ENCODE data around the gene SP110.

The SP110 gene

DNA sequence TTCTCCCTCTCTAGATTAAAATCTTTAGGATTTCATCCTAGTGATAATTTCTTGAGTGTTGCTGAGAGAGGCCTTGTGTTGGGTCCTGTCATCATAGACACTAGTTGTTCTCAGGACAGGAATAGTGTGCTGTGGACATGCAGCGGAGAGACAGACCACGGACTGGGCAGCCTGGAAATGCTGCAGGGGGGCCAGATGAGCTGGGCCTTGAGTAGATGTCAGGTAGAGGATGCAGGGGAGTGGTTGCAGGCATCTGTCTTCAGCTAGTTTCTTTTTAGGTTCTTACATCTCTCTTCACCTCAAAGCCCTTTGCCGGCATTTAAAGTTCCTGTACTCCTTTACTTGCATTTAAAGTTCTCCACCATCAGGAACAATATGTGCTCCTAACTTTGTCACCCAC lies 42.8 kb downstream of the SP110 start:
- H3K4me3 ChIP-seq (ENCODE audit: low read depth in 1 of 2, low read length in 2 of 2), result no peak overlapping the region
- no peak overlapping the region for H3K9ac ChIP-seq (ENCODE audit: low read depth in 1 of 2, low read length in 2 of 2)
- H3K27me3 ChIP-seq (ENCODE audit: control insufficient read depth in 1 of 2, insufficient read depth in 2 of 2, low read length in 2 of 2), result no peaks in the 10 kb centered on the region
- H3K27ac ChIP-seq (ENCODE audit: low read depth, low read length), result no peak overlapping the region
- no peaks in the 10 kb centered on the region for H3K4me1 ChIP-seq (ENCODE audit: control insufficient read depth in 1 of 2, insufficient read depth in 2 of 2, low read length in 2 of 2)
- peaks cover 33 to 50% of the 10 kb centered on the region in 2 donors for H3K36me3 ChIP-seq (ENCODE audit: control insufficient read depth in 1 of 2, insufficient read depth in 2 of 2, low read length in 2 of 2)
- H3K9me3 ChIP-seq (ENCODE audit: control insufficient read depth in 1 of 2, low read length in 2 of 2), result no peaks in the 10 kb centered on the region

DNA sequence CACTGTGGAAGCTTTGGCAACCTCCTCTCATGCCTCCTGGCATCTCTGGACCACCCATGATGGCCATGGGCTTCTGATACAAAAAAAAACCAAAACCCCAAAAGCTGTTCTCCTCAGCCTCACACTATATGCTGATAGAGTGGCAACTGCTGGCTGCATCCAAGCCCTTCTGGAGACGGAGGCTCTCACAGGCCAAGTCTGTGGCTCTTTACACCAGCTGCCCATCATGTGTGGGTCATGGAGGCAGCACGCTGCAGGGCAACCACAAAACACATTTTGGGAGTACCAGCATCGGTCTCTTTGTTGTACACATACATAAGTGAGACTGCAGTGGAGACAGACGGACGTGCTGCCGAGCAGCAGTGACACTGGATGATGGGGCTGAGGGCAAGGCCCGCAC lies 45.3 kb downstream of the SP110 start:
- Histone ChIP-seq H3K9ac (ENCODE audit: low read depth in 1 of 2, low read length in 2 of 2) (no peak overlapping the region), H3K27ac (ENCODE audit: low read depth, low read length) (no peak overlapping the region), H3K4me3 (ENCODE audit: low read depth in 1 of 2, low read length in 2 of 2) (no peak overlapping the region), H3K27me3 (ENCODE audit: control insufficient read depth in 1 of 2, insufficient read depth in 2 of 2, low read length in 2 of 2) (no peaks in the 10 kb centered on the region), H3K4me1 (ENCODE audit: control insufficient read depth in 1 of 2, insufficient read depth in 2 of 2, low read length in 2 of 2) (peaks cover 7 to 8% of the 10 kb centered on the region in 2 donors), H3K36me3 (ENCODE audit: control insufficient read depth in 1 of 2, insufficient read depth in 2 of 2, low read length in 2 of 2) (peaks cover 23 to 31% of the 10 kb centered on the region in 2 donors), H3K9me3 (ENCODE audit: control insufficient read depth in 1 of 2, low read length in 2 of 2) (no peaks in the 10 kb centered on the region)

DNA sequence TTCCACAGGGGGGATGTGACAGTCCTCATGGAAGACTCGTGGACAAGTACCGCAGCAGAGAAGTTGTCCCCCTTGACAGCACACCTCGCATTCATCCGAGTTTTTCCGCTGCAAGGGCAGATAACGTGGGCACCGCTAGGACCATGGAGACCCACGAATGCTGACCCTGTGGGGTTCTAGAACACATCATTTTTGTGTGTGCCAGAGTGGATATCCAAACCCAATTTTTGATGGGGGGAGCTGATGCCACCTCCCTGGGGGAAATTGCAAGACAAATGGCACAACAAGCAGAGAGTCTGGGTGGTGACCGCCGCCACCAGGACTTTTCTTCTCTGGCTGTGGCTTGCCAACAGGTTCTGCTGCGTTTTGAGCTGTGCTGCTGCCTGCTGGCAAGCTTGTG lies 46.9 kb downstream of the SP110 start:
- no peak overlapping the region for H3K9ac ChIP-seq (ENCODE audit: low read depth in 1 of 2, low read length in 2 of 2)
- H3K4me1 ChIP-seq (ENCODE audit: control insufficient read depth in 1 of 2, insufficient read depth in 2 of 2, low read length in 2 of 2), result peaks cover 8% of the 10 kb centered on the region in 2 donors
- H3K27me3 ChIP-seq (ENCODE audit: control insufficient read depth in 1 of 2, insufficient read depth in 2 of 2, low read length in 2 of 2), result no peaks in the 10 kb centered on the region
- peaks cover 17 to 19% of the 10 kb centered on the region in 2 donors for H3K36me3 ChIP-seq (ENCODE audit: control insufficient read depth in 1 of 2, insufficient read depth in 2 of 2, low read length in 2 of 2)
- H3K27ac ChIP-seq (ENCODE audit: low read depth, low read length), result no peak overlapping the region
- no peak overlapping the region for H3K4me3 ChIP-seq (ENCODE audit: low read depth in 1 of 2, low read length in 2 of 2)
- no peaks in the 10 kb centered on the region for H3K9me3 ChIP-seq (ENCODE audit: control insufficient read depth in 1 of 2, low read length in 2 of 2)

DNA sequence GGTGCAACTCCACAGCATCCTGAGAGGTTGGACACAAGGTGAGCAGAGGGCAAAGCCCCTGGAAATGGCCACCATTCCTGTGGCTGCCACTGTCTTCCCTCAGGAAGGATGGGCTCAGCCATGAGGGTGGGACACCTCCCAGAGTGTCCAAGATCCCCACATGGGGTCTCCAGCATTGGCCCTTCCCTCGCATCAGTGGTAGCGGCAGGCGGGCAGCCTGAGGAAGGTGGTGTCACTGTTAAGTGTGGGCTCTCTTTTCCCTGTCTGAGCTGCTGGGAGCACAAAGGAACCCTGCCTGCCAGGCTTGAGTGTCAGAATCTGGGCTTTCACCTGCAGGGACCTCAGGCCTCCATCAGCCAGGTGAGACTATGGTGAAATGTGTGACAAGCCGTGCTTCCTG lies 47.6 kb downstream of the SP110 start:
- H3K27ac ChIP-seq (ENCODE audit: low read depth, low read length), result no peak overlapping the region
- H3K4me3 ChIP-seq (ENCODE audit: low read depth in 1 of 2, low read length in 2 of 2), result no peak overlapping the region
- H3K36me3 ChIP-seq (ENCODE audit: control insufficient read depth in 1 of 2, insufficient read depth in 2 of 2, low read length in 2 of 2), result peaks cover 10 to 15% of the 10 kb centered on the region in 2 donors
- H3K4me1 ChIP-seq (ENCODE audit: control insufficient read depth in 1 of 2, insufficient read depth in 2 of 2, low read length in 2 of 2), result peaks cover 8 to 11% of the 10 kb centered on the region in 2 donors
- H3K27me3 ChIP-seq (ENCODE audit: control insufficient read depth in 1 of 2, insufficient read depth in 2 of 2, low read length in 2 of 2), result no peaks in the 10 kb centered on the region
- no peaks in the 10 kb centered on the region for H3K9me3 ChIP-seq (ENCODE audit: control insufficient read depth in 1 of 2, low read length in 2 of 2)
- no peak overlapping the region for H3K9ac ChIP-seq (ENCODE audit: low read depth in 1 of 2, low read length in 2 of 2)

DNA sequence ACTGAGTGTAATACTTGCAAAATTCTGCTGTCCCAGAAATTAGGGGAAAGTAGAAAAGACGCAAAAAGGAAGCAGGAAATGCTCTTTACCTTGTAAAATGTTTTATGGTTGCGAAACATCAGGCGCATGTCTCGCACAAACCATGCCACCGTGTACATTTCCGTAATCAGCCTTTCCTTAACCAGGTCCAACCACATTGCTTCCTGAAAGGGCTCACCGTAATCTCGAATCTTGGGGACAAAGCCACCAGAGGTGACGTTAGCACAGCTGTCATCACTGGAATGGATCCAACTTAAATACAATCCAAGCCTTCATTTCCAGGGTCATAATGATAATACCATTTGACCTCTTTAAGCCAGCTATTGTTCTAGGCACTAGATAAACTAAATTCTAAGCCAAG lies 49.3 kb downstream of the SP110 start:
- H3K27me3 ChIP-seq (ENCODE audit: control insufficient read depth in 1 of 2, insufficient read depth in 2 of 2, low read length in 2 of 2), result no peaks in the 10 kb centered on the region
- no peaks in the 10 kb centered on the region for H3K9me3 ChIP-seq (ENCODE audit: control insufficient read depth in 1 of 2, low read length in 2 of 2)
- H3K4me3 ChIP-seq (ENCODE audit: low read depth in 1 of 2, low read length in 2 of 2), result peak overlapping the region; percentile 37 to 46
- H3K27ac ChIP-seq (ENCODE audit: low read depth, low read length), result no peak overlapping the region
- peaks cover 8 to 11% of the 10 kb centered on the region in 2 donors for H3K4me1 ChIP-seq (ENCODE audit: control insufficient read depth in 1 of 2, insufficient read depth in 2 of 2, low read length in 2 of 2)
- peaks cover 4 to 5% of the 10 kb centered on the region in 2 donors for H3K36me3 ChIP-seq (ENCODE audit: control insufficient read depth in 1 of 2, insufficient read depth in 2 of 2, low read length in 2 of 2)
- peak overlapping the region in 1 of 2 donors; percentile 35 for H3K9ac ChIP-seq (ENCODE audit: low read depth in 1 of 2, low read length in 2 of 2)

DNA sequence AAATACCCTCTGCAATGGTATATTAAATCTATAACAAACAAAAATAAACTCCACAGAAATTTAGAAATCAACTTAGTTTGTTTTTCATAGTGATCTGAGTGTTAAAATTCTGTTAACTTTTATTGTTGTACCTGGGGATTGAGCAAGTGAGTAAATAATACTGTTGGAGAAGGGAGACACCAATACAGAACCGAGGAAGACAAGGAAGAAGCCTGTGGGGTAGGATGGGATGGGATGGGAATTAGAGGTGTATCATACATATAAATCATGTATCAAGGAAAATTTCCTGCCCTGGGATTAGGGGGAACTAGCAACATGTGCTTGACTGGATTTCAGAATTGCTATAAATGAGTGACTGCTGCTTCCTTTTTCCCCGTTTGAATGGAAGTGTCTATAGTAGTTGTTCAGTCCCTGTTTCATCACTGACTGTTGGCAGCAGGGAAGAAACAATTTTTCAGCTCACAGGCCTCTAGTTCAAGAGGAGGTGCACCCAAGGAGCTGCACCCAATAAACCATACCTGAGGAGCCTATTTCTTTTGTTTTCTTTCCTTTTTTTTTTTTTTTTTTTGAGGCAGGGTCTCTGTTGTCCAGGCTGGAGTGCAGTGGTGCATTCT lies 53.1 kb downstream of the SP110 start:
- Histone ChIP-seq H3K36me3 (ENCODE audit: control insufficient read depth in 1 of 2, insufficient read depth in 2 of 2, low read length in 2 of 2) (peaks cover 0 to 3% of the 10 kb centered on the region in 2 donors), H3K4me1 (ENCODE audit: control insufficient read depth in 1 of 2, insufficient read depth in 2 of 2, low read length in 2 of 2) (peaks cover 8 to 11% of the 10 kb centered on the region in 2 donors), H3K27ac (ENCODE audit: low read depth, low read length) (no peak overlapping the region), H3K27me3 (ENCODE audit: control insufficient read depth in 1 of 2, insufficient read depth in 2 of 2, low read length in 2 of 2) (no peaks in the 10 kb centered on the region), H3K9me3 (ENCODE audit: control insufficient read depth in 1 of 2, low read length in 2 of 2) (no peaks in the 10 kb centered on the region), H3K4me3 (ENCODE audit: low read depth in 1 of 2, low read length in 2 of 2) (no peak overlapping the region), H3K9ac (ENCODE audit: low read depth in 1 of 2, low read length in 2 of 2) (no peak overlapping the region)

DNA sequence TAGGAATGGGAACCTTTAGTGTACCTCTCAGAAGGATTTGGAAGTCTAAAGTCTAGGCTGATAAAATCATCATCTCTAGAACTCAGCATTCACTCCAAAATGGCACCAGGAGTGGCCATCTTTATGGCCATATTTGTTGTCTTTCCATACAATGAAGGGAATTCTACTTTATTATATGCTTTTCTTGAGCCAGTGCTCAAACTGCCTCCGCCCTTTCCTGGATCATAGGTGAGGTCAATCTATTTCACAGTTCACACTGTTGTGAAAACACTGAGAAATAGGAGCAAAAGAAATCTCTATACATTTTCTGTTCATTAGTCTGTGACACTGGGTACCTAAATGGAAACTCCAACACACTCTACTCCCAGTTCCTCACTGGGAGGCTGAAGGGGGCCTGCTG lies 55.6 kb downstream of the SP110 start:
- H3K4me3 ChIP-seq (ENCODE audit: low read depth in 1 of 2, low read length in 2 of 2), result no peak overlapping the region
- no peak overlapping the region for H3K9ac ChIP-seq (ENCODE audit: low read depth in 1 of 2, low read length in 2 of 2)
- H3K4me1 ChIP-seq (ENCODE audit: control insufficient read depth in 1 of 2, insufficient read depth in 2 of 2, low read length in 2 of 2), result peaks cover 3% of the 10 kb centered on the region in 2 donors
- H3K27me3 ChIP-seq (ENCODE audit: control insufficient read depth in 1 of 2, insufficient read depth in 2 of 2, low read length in 2 of 2), result no peaks in the 10 kb centered on the region
- peaks cover 0 to 3% of the 10 kb centered on the region in 2 donors for H3K36me3 ChIP-seq (ENCODE audit: control insufficient read depth in 1 of 2, insufficient read depth in 2 of 2, low read length in 2 of 2)
- H3K27ac ChIP-seq (ENCODE audit: low read depth, low read length), result no peak overlapping the region
- no peaks in the 10 kb centered on the region for H3K9me3 ChIP-seq (ENCODE audit: control insufficient read depth in 1 of 2, low read length in 2 of 2)

DNA sequence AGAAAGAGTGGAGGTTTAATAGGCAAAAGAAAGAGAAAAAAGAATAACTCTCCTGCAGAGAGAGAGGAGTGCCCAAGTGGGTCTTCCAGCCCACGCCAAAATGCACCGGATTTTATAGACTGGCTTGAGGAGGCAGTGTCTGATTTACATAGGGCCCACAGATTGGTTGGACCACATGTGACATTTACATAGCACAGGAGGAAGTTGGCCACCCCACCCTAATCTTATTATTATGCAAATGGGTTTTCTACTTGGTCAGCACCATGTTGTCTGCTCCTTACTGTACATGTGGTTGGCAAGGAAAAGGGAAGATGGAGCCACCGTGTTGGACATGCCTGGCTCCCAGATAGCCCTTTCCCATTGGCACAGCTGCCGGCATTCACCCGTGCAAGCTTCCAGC lies 56.8 kb downstream of the SP110 start:
- Histone ChIP-seq H3K36me3 (ENCODE audit: control insufficient read depth in 1 of 2, insufficient read depth in 2 of 2, low read length in 2 of 2) (peaks cover 0 to 3% of the 10 kb centered on the region in 2 donors), H3K27me3 (ENCODE audit: control insufficient read depth in 1 of 2, insufficient read depth in 2 of 2, low read length in 2 of 2) (no peaks in the 10 kb centered on the region), H3K4me1 (ENCODE audit: control insufficient read depth in 1 of 2, insufficient read depth in 2 of 2, low read length in 2 of 2) (peaks cover 3% of the 10 kb centered on the region in 2 donors), H3K27ac (ENCODE audit: low read depth, low read length) (no peak overlapping the region), H3K9me3 (ENCODE audit: control insufficient read depth in 1 of 2, low read length in 2 of 2) (no peaks in the 10 kb centered on the region), H3K9ac (ENCODE audit: low read depth in 1 of 2, low read length in 2 of 2) (no peak overlapping the region), H3K4me3 (ENCODE audit: low read depth in 1 of 2, low read length in 2 of 2) (no peak overlapping the region)

DNA sequence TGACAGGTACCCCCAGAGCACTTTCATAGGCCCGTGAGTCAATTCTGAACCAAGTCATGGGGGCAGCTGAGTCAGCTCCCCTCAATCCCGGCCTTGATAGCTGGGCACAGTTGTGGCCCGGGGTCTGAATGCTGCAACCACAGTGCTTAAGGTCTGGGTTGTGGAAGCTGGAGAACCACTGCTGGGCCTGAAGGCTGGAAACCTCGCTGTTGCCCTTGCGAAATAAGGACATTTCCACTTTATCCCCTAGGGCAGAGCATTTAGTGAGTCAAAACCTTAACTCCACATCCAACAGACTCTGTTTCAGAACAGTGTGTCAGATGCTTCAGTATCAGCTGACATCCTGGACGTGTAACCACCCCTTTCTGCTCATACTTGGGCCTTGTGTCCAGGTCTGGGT lies 58.6 kb downstream of the SP110 start:
- Histone ChIP-seq H3K9ac (ENCODE audit: low read depth in 1 of 2, low read length in 2 of 2) (no peak overlapping the region), H3K4me1 (ENCODE audit: control insufficient read depth in 1 of 2, insufficient read depth in 2 of 2, low read length in 2 of 2) (peaks cover 0 to 3% of the 10 kb centered on the region in 2 donors), H3K36me3 (ENCODE audit: control insufficient read depth in 1 of 2, insufficient read depth in 2 of 2, low read length in 2 of 2) (no peaks in the 10 kb centered on the region)

DNA sequence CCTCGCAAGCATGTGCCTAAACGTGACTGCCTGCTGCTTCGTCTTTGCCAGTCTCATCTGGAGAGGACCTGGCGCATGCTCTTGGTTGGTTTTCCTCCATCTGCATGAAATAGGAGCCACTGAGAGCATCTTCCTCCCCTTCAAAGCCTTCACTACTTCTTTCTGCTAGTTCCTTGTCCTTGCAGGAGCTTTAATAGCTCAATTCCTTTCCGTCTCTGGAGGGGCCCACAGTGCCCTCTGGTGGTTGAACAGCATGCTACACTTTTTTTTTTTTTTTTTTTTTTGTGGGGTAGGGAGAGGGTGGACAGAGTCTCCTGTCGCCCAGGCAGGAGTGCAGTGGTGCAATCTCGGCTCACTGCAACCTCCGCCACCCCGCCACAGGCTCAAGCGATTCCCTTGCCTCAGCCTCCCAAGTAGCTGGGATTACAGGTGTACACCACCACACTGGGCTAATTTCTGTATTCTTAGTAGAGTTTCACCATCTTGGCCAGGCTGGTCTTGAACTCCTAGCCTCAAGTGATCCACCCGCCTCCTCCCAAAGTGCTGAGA lies 59.6 kb downstream of the SP110 start:
- H3K4me3 ChIP-seq (ENCODE audit: low read depth in 1 of 2, low read length in 2 of 2), result no peak overlapping the region
- H3K27ac ChIP-seq (ENCODE audit: low read depth, low read length), result no peak overlapping the region
- no peaks in the 10 kb centered on the region for H3K9me3 ChIP-seq (ENCODE audit: control insufficient read depth in 1 of 2, low read length in 2 of 2)
- H3K27me3 ChIP-seq (ENCODE audit: control insufficient read depth in 1 of 2, insufficient read depth in 2 of 2, low read length in 2 of 2), result no peaks in the 10 kb centered on the region
- H3K36me3 ChIP-seq (ENCODE audit: control insufficient read depth in 1 of 2, insufficient read depth in 2 of 2, low read length in 2 of 2), result no peaks in the 10 kb centered on the region
- peaks cover 0 to 3% of the 10 kb centered on the region in 2 donors for H3K4me1 ChIP-seq (ENCODE audit: control insufficient read depth in 1 of 2, insufficient read depth in 2 of 2, low read length in 2 of 2)
- no peak overlapping the region for H3K9ac ChIP-seq (ENCODE audit: low read depth in 1 of 2, low read length in 2 of 2)

More for the DNA sequence above, 58.6 kb downstream of the SP110 start:
- Histone ChIP-seq H3K27ac (ENCODE audit: low read depth, low read length) (no peak overlapping the region), H3K9me3 (ENCODE audit: control insufficient read depth in 1 of 2, low read length in 2 of 2) (no peaks in the 10 kb centered on the region), H3K27me3 (ENCODE audit: control insufficient read depth in 1 of 2, insufficient read depth in 2 of 2, low read length in 2 of 2) (no peaks in the 10 kb centered on the region), H3K4me3 (ENCODE audit: low read depth in 1 of 2, low read length in 2 of 2) (no peak overlapping the region)
